Sigmoid colon (tissue), 7 donors: ENCODE measurements around the gene SMARCAD1. TPM values are rescaled to one million over a fixed set of nuclear protein-coding genes. Genes with fewer than 3 reads are reported as not detected.

ENCODE experiments used
- DNase-seq: peaks from one replicate; pipeline ENCODE4 v3.0.0-alpha.2; 2019
- H3K27ac ChIP-seq, 4 donors: fragments of 200-600 bp; sonication (generic); one replicate each; pipeline ENCODE4 v1.5.1; 2016 to 2019; ENCODE audit warnings: mild to moderate bottlenecking in 1 of 4
- H3K27me3 ChIP-seq, 3 donors: fragments of 200-600 bp; sonication (generic); one replicate each; pipeline ENCODE4 v1.5.1; 2019; ENCODE audit warnings: mild to moderate bottlenecking in 1 of 3
- H3K36me3 ChIP-seq, 4 donors: fragments of 200-600 bp; sonication (generic); one replicate each; pipeline ENCODE4 v1.5.1; 2016 to 2019
- H3K4me1 ChIP-seq, 4 donors: fragments of 200-600 bp; sonication (generic); one replicate each; pipeline ENCODE4 v1.5.1; 2017 to 2019
- H3K4me3 ChIP-seq, 4 donors: fragments of 200-600 bp; sonication (generic); one replicate each; pipeline ENCODE4 v1.5.1; 2017 to 2019; ENCODE audit warnings: mild to moderate bottlenecking in 2 of 4, moderate library complexity in 1 of 4
- H3K9me3 ChIP-seq, 4 donors: fragments of 200-600 bp in 3 of 4; sonication (generic) in 3 of 4; one replicate each; pipeline versions ENCODE4 v1.5.1 to v1.6.1; 2013 to 2019
- EP300 ChIP-seq, 4 donors: sonication (generic); formaldehyde crosslinking; IDR thresholded peaks; one replicate each; pipeline ENCODE4 v1.6.1; 2017; ENCODE audit warnings: antibody characterized with exemption in 4 of 4
- POLR2A ChIP-seq, 2 donors: fragments of 450-650 bp; IDR thresholded peaks; one replicate each; pipeline ENCODE4 v1.6.1; 2016; ENCODE audit warnings: antibody characterized with exemption in 2 of 2, mild to moderate bottlenecking in 2 of 2, moderate library complexity in 2 of 2
- POLR2AphosphoS5 ChIP-seq, 4 donors: sonication (generic); formaldehyde crosslinking; IDR thresholded peaks; one replicate each; pipeline ENCODE4 v1.6.1; 2017; ENCODE audit warnings: antibody characterized with exemption in 4 of 4
- WGBS, 2 donors: extraction: QIAGEN DNeasy Blood & Tissue Kit; methylation state at CpG; one replicate each; pipeline ENCODE4 v1.1.7; 2013; 5-methylcytosine and 5-hydroxymethylcytosine counted together
- intact Hi-C: fragments of 100-400 bp; cut with DNase I; formaldehyde crosslinking; loops from one replicate; pipeline ENCODE4 v1.15.1; 2023
- polyA plus RNA-seq, 3 donors: library from polyadenylated mRNA; stranded (reverse); fragments of 200-250 nt; gene quantifications; one replicate each; pipeline ENCODE4 v1.2.3, GENCODE V29; 2013
- total RNA-seq, 4 donors: library from RNA; depleted of rRNA; stranded (reverse); fragments of >200 nt; gene quantifications; one replicate each; pipeline ENCODE4 v1.1.0, GENCODE V29; 2016
- TF ChIP-seq, protein P1 (sequence below), 4 experiments: fragments of 450-650 bp in 3 of 4; fragments of 200-600 bp in 1 of 4; IDR thresholded peaks; one replicate each; pipeline ENCODE4 v1.5.1; 2016 to 2019; ENCODE audit warnings: antibody characterized with exemption in 4 of 4, mild to moderate bottlenecking in 3 of 4, moderate library complexity in 2 of 4
- donor health status: healthy with polysubstance abuse.
- donor health status: Bipolar disorder and iron deficiency.
- donor health status: healthy.

The SMARCAD1 gene
- total and polyA plus RNA-seq, 7 donors = 3.7 to 21.4 (median 15.8) TPM

DNA sequence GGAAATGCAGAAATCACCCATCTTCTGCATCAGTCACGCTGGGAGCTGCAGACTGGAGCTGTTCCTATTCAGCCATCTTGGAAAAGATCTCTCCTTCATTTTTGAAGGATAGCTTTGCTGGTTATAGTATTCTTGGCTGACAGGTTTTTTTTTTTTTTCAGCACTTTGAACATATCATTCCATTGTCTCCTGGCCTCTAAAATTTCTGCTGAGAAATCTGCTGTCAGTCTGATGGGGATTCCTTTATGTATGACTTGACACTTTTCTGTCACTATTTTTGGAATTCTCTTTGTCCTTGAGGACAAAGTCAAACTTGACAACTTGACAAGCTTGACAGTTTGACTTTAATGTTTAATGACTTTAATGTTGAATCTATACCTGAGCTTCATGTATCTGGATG is 118.2 kb downstream of the SMARCAD1 start:
- Histone ChIP-seq H3K27ac (no peak overlapping the region), H3K36me3 (no peaks in the 10 kb centered on the region), H3K27me3 (no peaks in the 10 kb centered on the region), H3K9me3 (peaks cover 6 to 13% (median 9%) of the 10 kb centered on the region in 4 donors), H3K4me1 (no peaks in the 10 kb centered on the region), H3K4me3 (no peak overlapping the region)
- intact Hi-C loops = no loop called here
- 95% methylated on average over 1 of the region's 1 CpG for WGBS, 2 donors
- TF ChIP-seq, protein P1, sequence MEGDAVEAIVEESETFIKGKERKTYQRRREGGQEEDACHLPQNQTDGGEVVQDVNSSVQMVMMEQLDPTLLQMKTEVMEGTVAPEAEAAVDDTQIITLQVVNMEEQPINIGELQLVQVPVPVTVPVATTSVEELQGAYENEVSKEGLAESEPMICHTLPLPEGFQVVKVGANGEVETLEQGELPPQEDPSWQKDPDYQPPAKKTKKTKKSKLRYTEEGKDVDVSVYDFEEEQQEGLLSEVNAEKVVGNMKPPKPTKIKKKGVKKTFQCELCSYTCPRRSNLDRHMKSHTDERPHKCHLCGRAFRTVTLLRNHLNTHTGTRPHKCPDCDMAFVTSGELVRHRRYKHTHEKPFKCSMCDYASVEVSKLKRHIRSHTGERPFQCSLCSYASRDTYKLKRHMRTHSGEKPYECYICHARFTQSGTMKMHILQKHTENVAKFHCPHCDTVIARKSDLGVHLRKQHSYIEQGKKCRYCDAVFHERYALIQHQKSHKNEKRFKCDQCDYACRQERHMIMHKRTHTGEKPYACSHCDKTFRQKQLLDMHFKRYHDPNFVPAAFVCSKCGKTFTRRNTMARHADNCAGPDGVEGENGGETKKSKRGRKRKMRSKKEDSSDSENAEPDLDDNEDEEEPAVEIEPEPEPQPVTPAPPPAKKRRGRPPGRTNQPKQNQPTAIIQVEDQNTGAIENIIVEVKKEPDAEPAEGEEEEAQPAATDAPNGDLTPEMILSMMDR (IDR thresholded peaks at IDR 0.05) = no peak
- TF ChIP-seq POLR2AphosphoS5 (IDR thresholded peaks at IDR 0.05) = no peak
- TF ChIP-seq EP300 (IDR thresholded peaks at IDR 0.05) = no peak
- no peak for TF ChIP-seq POLR2A (IDR thresholded peaks at IDR 0.05)
- DNase-seq = no peak

DNA sequence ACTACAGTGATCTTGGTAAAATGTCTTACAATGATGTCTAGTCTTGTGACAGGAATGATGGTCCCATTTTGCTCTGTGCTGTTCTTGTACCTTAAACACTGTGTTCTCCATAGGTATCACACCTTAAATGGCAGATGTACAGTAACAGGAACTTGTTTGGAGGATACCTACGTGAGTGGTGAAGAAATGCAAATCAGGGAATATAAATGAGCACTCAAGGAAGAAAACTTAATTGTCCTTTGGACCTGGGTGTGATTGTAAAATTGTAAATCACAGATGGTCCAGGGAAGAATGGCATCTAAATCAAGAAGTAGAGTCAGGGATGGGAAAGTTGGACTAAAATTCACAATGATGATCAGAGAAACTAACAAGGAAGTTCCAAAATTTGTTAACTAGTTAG is 122.3 kb downstream of the SMARCAD1 start:
- no peak for TF ChIP-seq EP300 (IDR thresholded peaks at IDR 0.05)
- DNase-seq = no peak
- H3K27me3 ChIP-seq = no peaks in the 10 kb centered on the region
- H3K9me3 ChIP-seq = peaks cover 6 to 13% (median 9%) of the 10 kb centered on the region in 4 donors
- intact Hi-C loops = no loop called here
- 11 to 52% methylated on average over 1 of the region's 1 CpG for WGBS, 2 donors
- no peak overlapping the region for H3K27ac ChIP-seq
- no peaks in the 10 kb centered on the region for H3K36me3 ChIP-seq
- no peak overlapping the region for H3K4me3 ChIP-seq
- no peaks in the 10 kb centered on the region for H3K4me1 ChIP-seq

DNA sequence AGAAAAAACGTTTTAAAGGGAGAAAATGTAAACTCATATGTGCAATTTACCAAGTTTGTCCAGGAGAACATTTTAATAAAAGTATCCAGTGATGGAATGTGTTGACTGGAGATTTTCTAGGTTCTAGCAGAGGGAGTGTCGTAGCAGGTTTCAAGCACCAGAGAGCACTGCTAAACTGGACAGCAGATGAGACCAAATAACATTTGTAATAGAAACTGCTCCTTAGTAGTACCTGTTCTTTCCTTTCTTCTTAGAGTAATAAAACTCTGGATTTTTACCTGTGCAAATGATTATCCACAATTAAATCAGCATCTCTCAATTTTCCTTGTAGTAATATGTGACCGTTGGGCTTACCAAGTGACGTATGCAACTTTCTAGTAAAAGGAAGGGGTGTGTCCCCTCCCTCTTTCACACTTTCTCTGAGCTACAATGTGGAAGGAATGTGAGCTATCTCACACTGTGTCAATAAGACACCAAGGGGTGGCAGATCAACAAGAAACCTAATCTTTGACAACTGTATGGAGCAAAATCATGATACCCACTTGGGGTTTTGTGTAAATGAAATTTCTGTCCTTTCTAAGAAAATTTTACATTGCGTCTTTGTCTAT is 125.4 kb downstream of the SMARCAD1 start:
- no peaks in the 10 kb centered on the region for H3K9me3 ChIP-seq
- no peaks in the 10 kb centered on the region for H3K36me3 ChIP-seq
- DNase-seq = no peak
- H3K4me1 ChIP-seq = no peaks in the 10 kb centered on the region
- no peaks in the 10 kb centered on the region for H3K27me3 ChIP-seq
- H3K27ac ChIP-seq = no peak overlapping the region
- 38 to 47% methylated on average over 5 of the region's 5 CpGs for WGBS, 2 donors
- TF ChIP-seq EP300 (IDR thresholded peaks at IDR 0.05) = no peak
- TF ChIP-seq, protein P1 (IDR thresholded peaks at IDR 0.05) = no peak
- TF ChIP-seq POLR2A (IDR thresholded peaks at IDR 0.05) = no peak
- TF ChIP-seq POLR2AphosphoS5 (IDR thresholded peaks at IDR 0.05) = no peak
- intact Hi-C loops = no loop called here
- no peak overlapping the region for H3K4me3 ChIP-seq

DNA sequence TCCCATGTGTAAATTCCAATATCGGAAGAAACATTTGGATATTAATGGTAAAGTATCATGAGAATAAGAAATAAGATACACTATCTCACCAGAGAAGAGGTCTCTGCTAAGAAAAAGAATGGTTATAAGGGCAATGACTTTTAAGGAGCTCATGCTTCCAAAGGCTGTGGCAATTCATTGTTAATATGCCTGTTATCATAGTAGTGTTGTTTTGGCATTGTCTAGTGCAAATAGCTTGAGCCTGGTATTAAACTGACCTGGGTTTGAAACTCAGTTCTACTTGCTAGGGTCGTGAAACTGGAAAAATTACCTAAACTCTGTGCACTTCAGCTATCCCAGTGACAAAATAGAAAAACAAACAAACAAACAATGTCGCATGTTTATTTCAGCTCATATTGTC is 126.2 kb downstream of the SMARCAD1 start:
- H3K27ac ChIP-seq = no peak overlapping the region
- H3K36me3 ChIP-seq = no peaks in the 10 kb centered on the region
- 80 to 87% methylated on average over 3 of the region's 3 CpGs for WGBS, 2 donors
- TF ChIP-seq, protein P1 (IDR thresholded peaks at IDR 0.05) = no peak
- no peak for TF ChIP-seq POLR2A (IDR thresholded peaks at IDR 0.05)
- TF ChIP-seq POLR2AphosphoS5 (IDR thresholded peaks at IDR 0.05) = no peak
- TF ChIP-seq EP300 (IDR thresholded peaks at IDR 0.05) = no peak
- no peaks in the 10 kb centered on the region for H3K4me1 ChIP-seq
- no peaks in the 10 kb centered on the region for H3K9me3 ChIP-seq
- intact Hi-C loops = no loop called here
- no peak overlapping the region for H3K4me3 ChIP-seq
- H3K27me3 ChIP-seq = no peaks in the 10 kb centered on the region
- DNase-seq = no peak

DNA sequence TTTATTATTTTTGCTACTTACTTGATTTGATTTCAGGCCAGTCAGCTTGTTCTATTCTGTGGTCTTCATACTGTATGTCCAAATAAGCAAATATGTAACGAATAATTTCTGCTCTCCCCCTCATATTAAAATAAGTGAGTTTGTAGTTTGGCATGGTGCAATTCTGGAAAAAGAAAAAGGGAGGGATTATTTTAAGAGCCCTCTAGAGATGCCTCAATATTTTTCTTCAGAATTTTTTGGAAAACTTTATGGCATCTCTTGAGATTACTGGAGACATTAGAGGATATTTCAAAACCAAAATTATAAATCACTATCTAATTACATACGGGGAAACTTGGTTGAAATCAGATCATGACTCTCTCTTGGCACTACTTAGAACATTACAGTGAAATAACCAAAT is 126.8 kb downstream of the SMARCAD1 start:
- 79 to 87% methylated on average over 2 of the region's 2 CpGs for WGBS, 2 donors
- TF ChIP-seq POLR2A (IDR thresholded peaks at IDR 0.05) (no peak), EP300 (IDR thresholded peaks at IDR 0.05) (no peak), POLR2AphosphoS5 (IDR thresholded peaks at IDR 0.05) (no peak)
- TF ChIP-seq, protein P1 (IDR thresholded peaks at IDR 0.05) = no peak
- no peaks in the 10 kb centered on the region for H3K27me3 ChIP-seq

More for the DNA sequence above, 126.8 kb downstream of the SMARCAD1 start:
- Histone ChIP-seq H3K4me3 (no peak overlapping the region), H3K27ac (no peak overlapping the region), H3K4me1 (no peaks in the 10 kb centered on the region), H3K36me3 (no peaks in the 10 kb centered on the region), H3K9me3 (no peaks in the 10 kb centered on the region)
- DNase-seq = no peak
- intact Hi-C loops = no loop called here
